HG03196 (cell line): Measurements from ENCODE around the gene RRBP1.
"Not testable (repeated sequence)": the region's sequence is repeated elsewhere in the genome, so short reads cannot be mapped to it uniquely, and the experiment has no call there.

Experiments
- ATAC-seq: cut with Tn5 transposase; IDR thresholded peaks from one replicate; pipeline ENCODE4 v1.9.1; 2021; ENCODE audit not compliant: unreplicated experiment

The RRBP1 gene

GRCh38 chr20:17662333-17663039 is 19.6 kb downstream of the RRBP1 start:
- no peak for ATAC-seq

DNA sequence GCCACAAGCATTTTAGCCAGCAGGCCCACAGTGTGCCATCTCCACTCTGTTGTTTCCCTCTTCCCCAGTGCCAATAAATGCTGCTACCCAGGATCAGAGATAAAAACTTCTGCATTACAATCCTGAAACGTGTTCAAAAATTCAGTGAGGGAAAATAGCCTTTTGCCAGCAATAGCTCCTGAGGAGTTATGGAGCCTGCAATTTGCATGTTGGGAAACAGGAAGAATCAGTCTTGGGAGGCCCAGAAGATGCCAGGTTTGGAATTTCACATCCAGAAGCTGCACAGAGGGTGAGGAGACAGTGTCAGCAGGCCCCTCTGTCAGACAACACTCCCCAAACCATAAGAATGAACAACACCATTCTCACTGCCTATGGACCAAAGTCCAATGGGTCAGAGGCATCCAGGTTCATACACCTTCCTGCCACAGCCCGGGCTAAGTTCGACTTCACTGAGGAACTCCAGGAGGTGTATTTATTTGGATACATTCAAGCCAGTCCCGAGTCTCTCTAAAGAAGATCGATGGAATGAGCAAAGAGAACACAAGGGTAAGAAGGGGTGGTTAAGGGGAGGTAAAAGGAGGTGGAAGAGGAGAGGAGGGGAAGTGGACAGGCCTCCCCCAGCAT is 20.8 kb downstream of the RRBP1 start:
- no peak for ATAC-seq

DNA sequence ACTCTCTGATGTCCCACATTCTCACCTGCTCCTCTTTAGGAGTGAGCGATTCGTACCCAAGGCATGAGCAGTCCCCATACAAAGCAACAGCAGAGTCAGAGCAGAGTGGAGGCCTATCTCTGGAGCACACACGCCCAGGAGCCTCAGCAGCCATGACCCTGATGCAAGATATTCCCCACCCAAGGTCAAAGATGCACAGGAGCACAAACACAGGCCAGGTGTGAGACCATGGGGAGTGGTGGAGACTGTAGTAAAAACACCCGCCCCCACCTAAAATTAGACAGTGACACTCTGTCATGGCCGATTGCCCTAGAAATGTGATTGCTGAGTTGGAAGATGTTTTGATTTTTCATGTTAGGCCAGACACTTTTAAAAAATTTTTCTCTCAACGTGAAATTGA is 21.4 kb downstream of the RRBP1 start:
- no peak for ATAC-seq

DNA sequence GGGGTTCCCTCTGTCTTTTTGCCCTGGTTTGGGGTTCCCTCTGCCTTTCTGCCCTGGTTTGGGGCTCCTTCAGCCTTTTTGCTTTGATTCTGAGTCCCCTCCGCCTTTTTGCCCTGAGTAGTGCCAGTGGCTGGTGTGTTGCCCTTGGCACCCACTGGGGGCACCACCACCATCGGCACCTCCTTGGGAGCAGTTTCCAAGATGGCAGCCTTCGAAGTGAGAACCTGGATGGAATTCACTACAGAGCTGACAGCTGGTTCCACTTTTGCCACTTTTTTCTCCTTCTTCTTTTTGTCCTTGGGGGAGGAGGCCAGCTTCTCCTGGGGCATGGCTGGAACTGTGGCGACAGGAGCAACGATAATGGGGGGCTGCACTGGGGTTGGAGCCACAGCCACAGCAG is 22.2 kb downstream of the RRBP1 start:
- ATAC-seq: no peak

GRCh38 chr20:17659344-17659743 is 22.7 kb downstream of the RRBP1 start:
- not testable (repeated sequence) for ATAC-seq

DNA sequence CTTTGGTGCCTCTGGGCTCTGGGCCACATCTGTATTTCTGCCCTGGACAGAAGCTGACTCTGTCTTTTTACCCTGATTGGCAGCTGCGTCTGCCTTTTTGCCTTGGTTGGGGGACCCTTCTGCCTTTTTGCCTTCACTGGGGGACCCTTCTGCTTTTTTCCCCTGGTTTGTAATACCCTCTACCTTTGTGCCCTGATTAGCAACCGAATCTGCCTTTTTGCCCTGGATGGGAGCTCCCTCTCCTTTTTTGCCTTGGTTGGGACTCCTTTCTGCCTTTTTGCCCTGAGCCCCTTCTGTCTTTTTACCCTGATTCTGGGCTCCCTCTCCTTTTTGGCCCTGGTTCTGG is 23.4 kb downstream of the RRBP1 start:
- no peak for ATAC-seq

DNA sequence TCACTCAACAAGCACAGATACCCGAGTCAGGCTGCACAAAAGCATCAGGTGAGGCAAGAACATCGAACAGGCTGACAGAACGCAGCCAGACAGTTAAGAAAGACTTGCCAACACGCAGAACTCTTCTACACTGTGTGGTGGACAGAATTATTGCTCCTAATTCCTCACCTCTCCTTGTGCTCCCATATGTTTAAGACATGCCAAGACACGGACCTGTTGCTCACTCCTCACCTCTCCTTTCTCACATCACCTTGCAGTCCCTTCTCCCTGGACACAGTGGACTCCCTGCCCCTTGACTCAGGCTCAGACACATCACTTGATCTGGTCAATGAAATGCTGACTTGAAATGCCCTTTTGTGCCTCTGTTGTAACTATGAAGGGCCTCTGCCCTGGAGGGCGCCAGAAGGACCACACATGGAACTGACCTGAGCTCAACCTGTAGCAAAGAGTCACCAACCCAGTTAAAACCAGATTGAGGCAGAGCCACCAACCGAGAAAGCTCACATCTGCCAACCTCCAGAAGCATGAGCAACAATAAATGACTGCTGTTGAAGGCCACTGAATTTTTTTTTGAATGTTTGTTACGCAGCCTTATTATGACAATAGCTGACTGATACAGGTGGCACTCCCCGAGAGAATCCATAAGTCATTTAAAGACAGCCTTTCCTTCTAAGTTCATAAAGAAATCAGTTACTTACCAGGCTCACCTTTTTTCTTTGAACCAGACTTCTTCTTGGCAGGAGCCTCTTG is 24.0 kb downstream of the RRBP1 start:
- no peak for ATAC-seq

GRCh38 chr20:17657079-17657825 is 24.8 kb downstream of the RRBP1 start:
- no peak for ATAC-seq

DNA sequence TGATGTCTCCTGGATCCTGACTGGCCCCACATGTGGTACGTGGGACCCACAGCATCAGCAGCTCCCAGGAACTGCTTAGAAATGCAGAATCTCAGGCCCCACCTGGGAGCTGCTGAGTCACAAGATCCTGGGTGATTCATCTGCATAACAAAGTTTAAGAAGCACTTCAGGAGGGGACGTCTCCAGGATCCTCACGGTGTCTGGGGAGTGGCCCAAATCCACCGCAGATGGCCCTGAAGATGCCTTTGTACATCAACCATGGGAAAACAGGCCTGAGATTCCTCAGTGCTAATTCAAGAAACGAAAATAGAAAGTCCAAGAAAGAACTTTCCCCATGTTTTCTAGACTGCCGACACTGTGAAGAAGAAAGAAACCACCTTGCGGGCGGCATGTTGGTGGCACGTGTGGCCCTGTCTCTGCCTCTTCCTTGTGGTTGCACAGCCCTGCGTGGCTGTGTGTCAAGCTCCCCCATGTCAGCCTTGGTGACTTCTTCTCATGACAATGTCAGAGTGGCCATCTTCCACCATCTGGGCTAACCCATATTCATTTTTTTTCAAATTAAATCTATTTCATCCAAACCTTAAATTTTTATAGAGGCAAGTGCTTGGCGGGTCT is 26.1 kb downstream of the RRBP1 start:
- no peak for ATAC-seq

- no peak for ATAC-seq
Observed at GRCh38 chr20:17655286-17655651, 26.8 kb downstream of the RRBP1 start.

DNA sequence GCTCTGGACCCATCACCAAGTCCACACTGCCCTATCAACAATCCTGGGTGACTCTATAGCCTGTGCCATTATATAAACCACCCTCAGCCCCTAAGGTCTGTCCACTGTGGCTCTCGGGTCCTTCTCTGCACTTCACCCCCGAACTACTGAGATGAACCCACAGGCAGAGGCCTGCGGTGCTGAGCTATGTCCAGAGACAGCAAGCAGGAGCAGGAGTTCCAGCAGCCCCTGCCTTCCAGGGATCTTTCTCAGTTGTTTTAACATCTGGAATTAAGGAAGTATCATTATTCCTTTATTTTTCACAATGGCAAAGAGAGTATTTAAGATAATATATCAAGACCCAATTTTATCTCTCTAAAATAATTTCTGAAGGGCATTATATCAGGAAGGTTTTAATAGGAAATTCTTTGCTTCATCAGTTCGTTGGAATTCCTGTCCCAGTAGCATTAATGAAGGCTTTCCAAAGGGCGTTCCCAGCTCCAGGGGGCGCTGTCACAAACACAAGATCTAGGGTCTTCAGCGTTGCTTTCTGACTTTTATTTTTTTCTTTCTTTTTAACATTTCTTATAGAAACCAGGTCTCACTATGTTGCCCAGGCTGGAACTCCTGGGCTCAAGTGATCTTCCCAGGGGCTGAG is 27.3 kb downstream of the RRBP1 start:
- ATAC-seq: no peak

- ATAC-seq: no peak
Observed at GRCh38 chr20:17653835-17654648, 28.0 kb downstream of the RRBP1 start.

- no peak for ATAC-seq
Observed at GRCh38 chr20:17652411-17652810, 29.6 kb downstream of the RRBP1 start.

DNA sequence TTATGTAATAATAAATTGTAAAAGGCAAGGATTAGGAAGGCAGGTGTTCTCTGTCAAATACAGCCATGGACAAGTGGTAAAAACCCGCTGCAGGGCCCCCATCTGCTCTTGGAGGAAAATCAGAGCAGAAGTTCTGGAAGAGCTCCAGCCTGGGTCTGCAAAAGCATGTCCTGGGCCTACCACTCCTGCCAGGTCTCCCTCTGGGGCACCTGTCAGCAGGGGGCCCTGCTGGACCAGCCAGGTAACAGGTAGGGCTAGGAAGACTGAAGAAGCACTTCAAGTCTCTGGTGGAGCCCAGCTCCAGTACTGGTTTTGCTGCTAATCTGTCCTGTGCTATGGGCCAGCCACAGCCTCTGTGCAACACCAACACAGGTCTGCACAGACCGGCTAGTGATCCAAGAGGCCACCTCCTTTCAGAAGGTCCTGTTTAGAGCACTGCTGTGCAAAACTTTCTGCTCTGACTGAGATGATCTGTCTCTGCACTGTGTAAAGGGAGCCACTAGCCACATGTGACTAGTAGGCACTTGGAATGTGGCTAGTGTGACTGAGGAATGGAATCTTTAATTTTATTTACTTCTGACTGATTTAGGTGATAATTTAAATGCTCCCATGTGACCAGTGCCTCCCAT is 30.2 kb downstream of the RRBP1 start:
- no peak for ATAC-seq

DNA sequence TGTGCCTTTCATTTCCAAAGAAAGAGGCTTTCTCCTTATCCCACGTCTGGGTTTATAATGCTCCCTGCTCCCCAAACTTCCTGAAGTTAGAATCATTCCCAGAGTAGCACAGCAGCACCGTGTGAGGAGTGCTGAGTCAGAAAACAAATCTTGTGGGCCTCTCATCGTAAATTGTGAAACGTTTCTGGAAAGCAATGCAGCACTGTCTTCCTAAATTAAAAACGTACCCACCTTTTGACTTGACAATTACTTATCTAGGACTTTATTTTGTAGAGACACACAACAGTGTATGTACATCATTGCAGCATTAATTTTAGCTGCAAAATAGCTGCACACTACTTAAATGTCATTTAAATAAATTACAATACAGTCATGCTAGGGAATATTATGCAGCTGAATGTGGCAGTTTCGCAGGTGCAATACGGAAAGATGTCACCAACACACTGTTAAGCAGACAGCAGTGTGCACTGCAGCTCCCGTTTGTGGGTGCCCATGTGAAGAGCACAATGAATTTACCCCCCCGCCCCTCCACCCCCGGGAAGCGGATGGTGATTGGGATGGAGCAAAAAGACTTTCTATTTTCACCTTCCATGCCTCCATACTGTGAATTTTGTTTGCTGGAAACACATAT is 30.8 kb downstream of the RRBP1 start:
- no peak for ATAC-seq

GRCh38 chr20:17650301-17651128 is 31.5 kb downstream of the RRBP1 start:
- no peak for ATAC-seq

DNA sequence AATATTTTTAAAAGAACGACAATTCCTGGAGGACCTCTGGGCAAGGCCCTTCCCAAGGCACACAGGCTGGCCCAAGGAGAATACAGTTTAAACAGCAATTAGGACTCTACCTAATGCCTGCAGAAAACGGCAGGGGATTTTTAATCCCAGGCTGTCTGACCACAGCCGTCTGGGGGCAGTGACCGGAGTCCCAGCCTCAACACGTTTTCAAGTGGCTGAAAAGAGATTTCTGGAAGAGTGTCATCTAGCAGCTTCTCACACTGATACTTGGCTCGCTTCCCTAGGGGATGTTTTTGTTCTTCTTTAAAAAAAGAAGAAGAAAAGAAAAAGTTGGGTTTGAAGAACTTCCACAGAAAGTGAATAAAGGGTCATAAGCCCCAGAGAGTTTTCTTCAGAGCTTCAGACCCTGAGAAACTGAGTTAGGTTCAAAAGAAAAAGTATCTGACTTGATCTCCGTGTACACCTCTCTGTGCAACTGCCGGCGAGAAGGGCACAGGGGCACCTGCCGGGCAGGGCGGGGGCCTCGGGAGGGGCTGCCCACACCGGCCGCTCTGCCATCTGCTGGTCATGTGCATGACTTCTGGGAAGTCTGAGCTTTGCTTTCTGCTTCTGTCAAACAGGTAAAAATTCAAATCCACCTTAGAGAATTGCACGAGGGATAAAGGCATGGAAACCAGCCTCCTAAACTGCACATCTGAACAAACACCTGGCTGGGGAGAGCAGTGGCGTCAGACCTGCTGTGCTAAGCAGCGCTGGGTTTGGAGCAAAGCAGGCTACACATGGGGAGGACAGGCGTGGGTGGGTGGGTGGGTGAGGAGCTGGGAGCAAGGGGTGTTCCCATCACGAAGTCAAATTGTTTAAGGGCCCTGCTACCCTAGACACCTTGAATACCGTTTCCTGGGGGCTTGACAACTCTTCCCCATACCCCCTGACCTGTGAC is 33.0 kb downstream of the RRBP1 start:
- no peak for ATAC-seq
